Measurements from ENCODE around the gene ABCA5. TPM values are rescaled to one million over a fixed set of nuclear protein-coding genes. Genes with fewer than 3 reads are reported as not detected.

ABCA5 gene
- total and polyA plus RNA-seq, 5 experiments from 2014 or later, result 6.0 to 40.0 (median 6.6) TPM

GRCh38 chr17:69348429-69348828 is 21.5 kb upstream of the ABCA5 start:
- H3K4me3 Mint-ChIP-seq, result no peak overlapping the region
- DNase-seq (no peak), ATAC-seq (no peak)
- H3K36me3 Mint-ChIP-seq, result no peaks in the 10 kb centered on the region
- H3K4me1 Mint-ChIP-seq, result no peaks in the 10 kb centered on the region
- H3K9me3 Mint-ChIP-seq, result no peaks in the 10 kb centered on the region
- H3K27me3 Mint-ChIP-seq, result peaks cover 9 to 23% (median 13%) of the 10 kb centered on the region in 5 donors
- POLR2A ChIA-PET, result no interaction called here
- peak overlapping the region in 1 of 10 donors; percentile 39 for H3K27ac Mint-ChIP-seq

- H3K27me3 Mint-ChIP-seq, result peaks cover 9 to 20% (median 16%) of the 10 kb centered on the region in 5 donors
- POLR2A ChIA-PET, result no interaction called here
- no peak overlapping the region for H3K4me3 Mint-ChIP-seq
- H3K27ac Mint-ChIP-seq, result no peak overlapping the region
- H3K4me1 Mint-ChIP-seq, result no peaks in the 10 kb centered on the region
- ATAC-seq (no peak), DNase-seq (no peak)
- no peaks in the 10 kb centered on the region for H3K9me3 Mint-ChIP-seq
- no peaks in the 10 kb centered on the region for H3K36me3 Mint-ChIP-seq
These were observed 19.8 kb upstream of the ABCA5 start for GRCh38 chr17:69346766-69347165.

GRCh38 chr17:69344939-69345338 is 18.0 kb upstream of the ABCA5 start:
- no peaks in the 10 kb centered on the region for H3K4me1 Mint-ChIP-seq
- H3K27me3 Mint-ChIP-seq, result peaks cover 0 to 16% (median 14%) of the 10 kb centered on the region in 5 donors
- H3K36me3 Mint-ChIP-seq, result no peaks in the 10 kb centered on the region

GRCh38 chr17:69342896-69343644 is 16.1 kb upstream of the ABCA5 start:
- ATAC-seq (no peak), DNase-seq (no peak)
- Mint-ChIP-seq H3K4me1 (no peaks in the 10 kb centered on the region), H3K9me3 (no peaks in the 10 kb centered on the region), H3K27ac (no peak overlapping the region), H3K36me3 (no peaks in the 10 kb centered on the region), H3K27me3 (peaks cover 0 to 8% (median 5%) of the 10 kb centered on the region in 5 donors), H3K4me3 (no peak overlapping the region)
- POLR2A ChIA-PET, result interaction anchor here (0.7 kb wide), 1 partner anchor 15 kb away, joined by 9 read pairs; no protein-coding TSS in a partner anchor

More at GRCh38 chr17:69344939-69345338, 18.0 kb upstream of the ABCA5 start:
- H3K27ac Mint-ChIP-seq, result no peak overlapping the region
- H3K9me3 Mint-ChIP-seq, result no peaks in the 10 kb centered on the region
- no peak for DNase-seq
- no peak for ATAC-seq
- H3K4me3 Mint-ChIP-seq, result no peak overlapping the region
- POLR2A ChIA-PET, result no interaction called here

GRCh38 chr17:69339937-69340336 is 13.0 kb upstream of the ABCA5 start:
- Mint-ChIP-seq H3K27me3 (peaks cover 0 to 7% (median 3%) of the 10 kb centered on the region in 5 donors), H3K4me1 (no peaks in the 10 kb centered on the region), H3K36me3 (peaks cover 0 to 7% (median 4%) of the 10 kb centered on the region in 3 donors), H3K4me3 (no peak overlapping the region), H3K27ac (no peak overlapping the region), H3K9me3 (peaks cover 0 to 9% (median 2%) of the 10 kb centered on the region in 9 donors)
- DNase-seq, result no peak
- POLR2A ChIA-PET, result no interaction called here
- ATAC-seq, result no peak

- ATAC-seq (no peak), DNase-seq (no peak)
- Mint-ChIP-seq H3K27ac (no peak overlapping the region), H3K27me3 (peaks cover 0 to 16% (median 3%) of the 10 kb centered on the region in 5 donors), H3K4me3 (no peak overlapping the region), H3K9me3 (peaks cover 0 to 9% (median 2%) of the 10 kb centered on the region in 9 donors), H3K4me1 (no peaks in the 10 kb centered on the region), H3K36me3 (peaks cover 0 to 7% (median 4%) of the 10 kb centered on the region in 3 donors)
- POLR2A ChIA-PET, result no interaction called here
These were observed 10.1 kb upstream of the ABCA5 start for GRCh38 chr17:69336996-69337395.

- ATAC-seq, result no peak
- POLR2A ChIA-PET, result no interaction called here
- Mint-ChIP-seq H3K27me3 (peaks cover 0 to 19% (median 3%) of the 10 kb centered on the region in 5 donors), H3K4me3 (no peak overlapping the region), H3K9me3 (peaks cover 0 to 9% (median 2%) of the 10 kb centered on the region in 9 donors), H3K4me1 (no peaks in the 10 kb centered on the region), H3K36me3 (peaks cover 0 to 7% (median 4%) of the 10 kb centered on the region in 3 donors), H3K27ac (no peak overlapping the region)
- no peak for DNase-seq
These were observed 9.6 kb upstream of the ABCA5 start for GRCh38 chr17:69336580-69336979.

GRCh38 chr17:69335058-69335457 is 8.1 kb upstream of the ABCA5 start:
- Mint-ChIP-seq H3K36me3 (peaks cover 0 to 7% (median 4%) of the 10 kb centered on the region in 3 donors), H3K27me3 (peaks cover 0 to 25% (median 3%) of the 10 kb centered on the region in 5 donors), H3K9me3 (peaks cover 0 to 9% (median 2%) of the 10 kb centered on the region in 9 donors), H3K4me1 (no peaks in the 10 kb centered on the region), H3K27ac (no peak overlapping the region), H3K4me3 (no peak overlapping the region)
- DNase-seq (peak in 2 of 10 donors; percentile 3 to 5), ATAC-seq (no peak)
- POLR2A ChIA-PET, result interaction anchor here (0.6 to 0.7 kb wide), 3 partner anchors 68 to 805 kb away, joined by 3 read pairs; no protein-coding TSS in a partner anchor

GRCh38 chr17:69333561-69333960 is 6.6 kb upstream of the ABCA5 start:
- peaks cover 0 to 7% (median 4%) of the 10 kb centered on the region in 3 donors for H3K36me3 Mint-ChIP-seq
- peaks cover 0 to 25% (median 4%) of the 10 kb centered on the region in 5 donors for H3K27me3 Mint-ChIP-seq
- no peak for DNase-seq
- ATAC-seq, result no peak
- no peak overlapping the region for H3K4me3 Mint-ChIP-seq
- POLR2A ChIA-PET, result no interaction called here
- H3K4me1 Mint-ChIP-seq, result no peaks in the 10 kb centered on the region
- peaks cover 0 to 9% (median 2%) of the 10 kb centered on the region in 9 donors for H3K9me3 Mint-ChIP-seq
- no peak overlapping the region for H3K27ac Mint-ChIP-seq

- POLR2A ChIA-PET, result no interaction called here
- H3K36me3 Mint-ChIP-seq, result peaks cover 0 to 5% (median 0%) of the 10 kb centered on the region in 3 donors
- no peak overlapping the region for H3K27ac Mint-ChIP-seq
- peaks cover 0 to 25% (median 4%) of the 10 kb centered on the region in 5 donors for H3K27me3 Mint-ChIP-seq
- no peak overlapping the region for H3K4me3 Mint-ChIP-seq
- H3K4me1 Mint-ChIP-seq, result peaks cover 5 to 12% (median 9%) of the 10 kb centered on the region in 4 donors
- ATAC-seq, result no peak
- no peak for DNase-seq
- peaks cover 0 to 5% (median 0%) of the 10 kb centered on the region in 9 donors for H3K9me3 Mint-ChIP-seq
These were observed 4.8 kb upstream of the ABCA5 start for GRCh38 chr17:69331756-69332155.

GRCh38 chr17:69326377-69327059 is 415 bp downstream of the ABCA5 start:
- peak overlapping the region; percentile 95 to 98 (median 96) for H3K27ac Mint-ChIP-seq
- ATAC-seq (no peak), DNase-seq (peak in 2 of 10 donors; percentile 2)
- peak overlapping the region; percentile 91 to 100 (median 97) for H3K4me3 Mint-ChIP-seq
- no peaks in the 10 kb centered on the region for H3K36me3 Mint-ChIP-seq
- H3K4me1 Mint-ChIP-seq, result peaks cover 16 to 43% (median 29%) of the 10 kb centered on the region in 4 donors
- H3K9me3 Mint-ChIP-seq, result no peaks in the 10 kb centered on the region
- POLR2A ChIA-PET, result interaction anchor here (0.6 to 3.2 kb wide), 7 partner anchors 8 to 814 kb away, joined by 3 to 20 read pairs (median 4); partner anchors contain the start of genes MAP2K6 and PRKAR1A
- H3K27me3 Mint-ChIP-seq, result peaks cover 0 to 6% (median 0%) of the 10 kb centered on the region in 5 donors

GRCh38 chr17:69325518-69326376 is 1.2 kb downstream of the ABCA5 start:
- ATAC-seq (no peak), DNase-seq (peak in 2 of 10 donors; percentile 0 to 2)
- peaks cover 0 to 2% (median 0%) of the 10 kb centered on the region in 5 donors for H3K27me3 Mint-ChIP-seq
- H3K27ac Mint-ChIP-seq, result peak overlapping the region; percentile 50 to 98 (median 96)
- H3K36me3 Mint-ChIP-seq, result no peaks in the 10 kb centered on the region
- H3K9me3 Mint-ChIP-seq, result no peaks in the 10 kb centered on the region
- POLR2A ChIA-PET, result interaction anchor here (1.3 to 3.2 kb wide), 5 partner anchors 8 to 89 kb away, joined by 4 to 20 read pairs (median 4); partner anchors contain the start of gene MAP2K6
- peak overlapping the region; percentile 91 to 100 (median 97) for H3K4me3 Mint-ChIP-seq
- H3K4me1 Mint-ChIP-seq, result peaks cover 17 to 43% (median 29%) of the 10 kb centered on the region in 4 donors

Measured in naive thymus-derived CD8-positive, alpha-beta T cell (primary cell).